Stimulated activated naive B cell treated with anti-CD40 and anti-IgM and Interleukin-4, amounts not matched to agents 10 μg/mL and 1 μg/mL and 100 μg/mL, for 72 hours (primary cell): ENCODE data around the gene CARS2.
"Not testable (repeated sequence)": the region's sequence is repeated elsewhere in the genome, so short reads cannot be mapped to it uniquely, and the experiment has no call there.

Experiments used
- ATAC-seq, 2 donors: fragments of 150-1000 bp; cut with Tn5 transposase; replicated peaks; 2 replicates each; pipeline ENCODE4 v1.10.0; 2021; ENCODE audit warnings: moderate library complexity in 1 of 2
- DNase-seq: peaks from one replicate; pipeline ENCODE4 v3.0.0; 2021
- H3K27ac Mint-ChIP-seq: one replicate; pipeline ENCODE4 v1.8.0; 2022; ENCODE audit warnings: mild to moderate bottlenecking, mixed read lengths
- H3K27me3 Mint-ChIP-seq, 2 donors: one replicate each; pipeline ENCODE4 v1.8.0; 2022; ENCODE audit warnings: mixed read lengths in 2 of 2
- H3K36me3 Mint-ChIP-seq, 2 donors: one replicate each; pipeline ENCODE4 v1.8.0; 2022; ENCODE audit warnings: mixed read lengths in 2 of 2, mild to moderate bottlenecking in 1 of 2
- H3K4me1 Mint-ChIP-seq, 2 donors: one replicate each; pipeline ENCODE4 v1.8.0; 2022; ENCODE audit warnings: mixed read lengths in 2 of 2, mild to moderate bottlenecking in 1 of 2
- H3K4me3 Mint-ChIP-seq, 2 donors: one replicate each; pipeline ENCODE4 v1.8.0; 2022; ENCODE audit warnings: mild to moderate bottlenecking in 2 of 2, mixed read lengths in 2 of 2, moderate library complexity in 1 of 2
- H3K9me3 Mint-ChIP-seq, 2 donors: one replicate each; pipeline ENCODE4 v1.8.0; 2022; ENCODE audit warnings: mixed read lengths in 2 of 2, mild to moderate bottlenecking in 1 of 2

CARS2 gene

GRCh38 chr13:110700641-110701040 lies 5.3 kb downstream of the CARS2 start:
- Mint-ChIP-seq H3K27ac (no peak overlapping the region), H3K4me3 (no peak overlapping the region), H3K4me1 (peaks cover 25 to 50% of the 10 kb centered on the region in 2 donors), H3K27me3 (no peaks in the 10 kb centered on the region), H3K36me3 (peaks cover 45 to 57% of the 10 kb centered on the region in 2 donors), H3K9me3 (no peaks in the 10 kb centered on the region)
- ATAC-seq (no peak), DNase-seq (no peak)

DNA sequence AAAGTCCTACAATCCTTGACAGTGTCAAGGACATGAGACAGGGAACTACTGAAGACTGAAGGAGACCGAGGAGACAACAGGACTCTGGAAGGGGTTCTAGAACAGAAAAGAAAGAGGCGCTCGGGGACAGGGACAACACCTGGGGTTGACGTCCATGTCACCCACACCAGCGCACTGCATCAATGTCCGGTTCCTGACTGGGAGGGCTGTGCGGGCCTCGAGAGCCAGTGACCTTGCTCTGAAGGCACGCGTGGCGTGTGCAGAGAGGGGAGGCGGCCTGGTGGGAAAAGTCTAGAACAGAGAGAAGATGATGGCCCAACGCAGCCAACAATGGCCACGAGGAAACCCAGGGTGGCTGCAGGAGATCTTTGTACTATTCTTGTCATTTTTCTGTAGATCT lies 5.7 kb downstream of the CARS2 start:
- Mint-ChIP-seq H3K27me3 (no peaks in the 10 kb centered on the region), H3K27ac (no peak overlapping the region), H3K4me3 (no peak overlapping the region), H3K9me3 (no peaks in the 10 kb centered on the region), H3K4me1 (peaks cover 25 to 50% of the 10 kb centered on the region in 2 donors), H3K36me3 (peaks cover 45 to 57% of the 10 kb centered on the region in 2 donors)
- ATAC-seq (no peak), DNase-seq (no peak)

DNA sequence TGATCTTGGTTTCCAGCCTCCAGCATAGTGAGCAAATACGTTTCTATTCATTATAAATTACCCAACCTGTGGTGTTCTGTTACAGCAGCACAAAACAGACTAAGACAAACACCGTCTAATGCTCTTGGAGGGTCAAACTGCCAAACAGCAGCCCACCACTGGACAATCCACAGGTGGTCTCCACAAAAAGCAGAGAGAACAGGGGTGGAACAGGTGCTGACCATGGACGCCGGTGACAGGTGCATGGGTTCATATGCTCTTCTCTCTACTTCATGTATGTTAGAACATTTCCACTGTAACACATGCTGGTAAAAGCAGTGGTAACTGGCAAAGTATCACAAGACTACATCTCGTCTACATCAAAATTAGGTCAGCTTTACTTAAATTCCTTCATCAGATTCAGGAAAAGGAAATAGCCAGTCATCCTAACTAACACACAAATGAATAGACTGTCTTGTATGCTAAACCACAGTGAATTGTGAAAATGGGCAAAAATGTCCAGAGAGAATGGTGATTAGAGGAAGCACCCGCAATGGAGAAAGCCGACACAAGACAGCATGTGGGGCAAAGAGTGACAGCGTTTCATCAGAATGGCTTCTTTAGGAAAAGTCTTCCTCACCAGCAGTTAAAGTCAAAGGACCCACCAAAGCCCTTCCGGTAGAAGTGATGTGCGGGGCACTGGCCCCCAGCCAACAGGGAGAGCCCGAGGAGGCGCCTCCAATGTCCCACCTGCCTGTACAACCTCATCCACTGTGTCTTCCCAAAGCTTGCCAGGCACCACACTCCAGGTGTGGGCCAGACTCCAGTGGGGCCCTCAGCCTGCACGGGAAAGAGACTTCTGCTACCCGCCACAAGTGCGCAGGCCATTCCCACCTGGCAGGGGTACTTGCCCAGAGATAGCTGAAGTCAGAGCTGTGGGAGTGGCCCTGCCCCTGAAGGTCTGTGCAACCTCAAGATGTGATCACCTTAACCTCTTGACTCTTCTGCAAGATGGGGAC lies 6.5 kb downstream of the CARS2 start:
- no peaks in the 10 kb centered on the region for H3K9me3 Mint-ChIP-seq
- no peak overlapping the region for H3K4me3 Mint-ChIP-seq
- H3K36me3 Mint-ChIP-seq, result peaks cover 45 to 57% of the 10 kb centered on the region in 2 donors
- no peaks in the 10 kb centered on the region for H3K27me3 Mint-ChIP-seq
- ATAC-seq (no peak), DNase-seq (no peak)
- peaks cover 25 to 50% of the 10 kb centered on the region in 2 donors for H3K4me1 Mint-ChIP-seq
- peak overlapping the region; percentile 31 for H3K27ac Mint-ChIP-seq

- H3K9me3 Mint-ChIP-seq, result no peaks in the 10 kb centered on the region
- no peak for DNase-seq
- H3K27ac Mint-ChIP-seq, result peak overlapping the region; percentile 59
- H3K4me1 Mint-ChIP-seq, result peaks cover 25 to 50% of the 10 kb centered on the region in 2 donors
- peak; percentile 45 to 74 for ATAC-seq
- H3K36me3 Mint-ChIP-seq, result peaks cover 43 to 56% of the 10 kb centered on the region in 2 donors
- H3K4me3 Mint-ChIP-seq, result no peak overlapping the region
- no peaks in the 10 kb centered on the region for H3K27me3 Mint-ChIP-seq
Observed at GRCh38 chr13:110698689-110699088, 7.2 kb downstream of the CARS2 start.

DNA sequence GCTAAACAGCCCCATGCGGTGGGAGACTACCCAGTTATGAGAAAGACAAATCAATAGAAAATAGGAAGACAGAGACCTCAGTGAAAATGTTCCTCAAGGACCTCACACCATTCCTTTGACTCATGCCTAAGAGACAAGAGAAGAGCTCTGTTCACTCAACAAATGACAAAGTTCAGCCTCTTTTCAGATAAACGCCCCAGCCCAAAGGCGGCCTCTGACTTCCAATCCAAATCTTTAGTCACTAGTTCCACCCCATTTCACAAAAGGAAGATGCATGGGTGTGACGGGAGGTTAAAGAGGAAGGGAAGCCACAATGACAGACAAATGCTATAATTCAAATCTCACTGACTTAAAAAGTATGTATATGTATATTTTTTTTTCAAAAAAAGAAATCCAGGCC lies 8.1 kb downstream of the CARS2 start:
- Mint-ChIP-seq H3K27me3 (no peaks in the 10 kb centered on the region), H3K36me3 (peaks cover 41 to 55% of the 10 kb centered on the region in 2 donors)

DNA sequence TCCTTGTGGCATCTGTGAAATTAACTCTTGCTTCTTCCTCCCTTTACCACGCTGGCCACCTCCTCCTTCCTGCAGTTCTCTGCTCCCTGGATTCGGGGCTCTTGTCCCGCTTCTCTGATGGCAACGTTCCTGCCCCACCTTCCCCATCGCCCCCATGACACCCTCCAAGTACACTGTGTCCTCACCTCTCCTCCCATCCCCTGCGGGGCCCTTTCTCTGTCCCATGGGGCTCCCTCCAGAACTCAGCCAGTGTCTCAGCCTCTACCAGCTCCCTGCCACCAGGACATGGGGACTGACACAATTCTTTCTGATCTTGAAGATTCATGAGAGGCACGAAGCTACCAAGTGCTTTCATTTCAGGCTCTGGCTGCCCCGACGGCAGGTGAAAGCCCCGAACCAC lies 9.1 kb downstream of the CARS2 start:
- no peak overlapping the region for H3K4me3 Mint-ChIP-seq
- H3K4me1 Mint-ChIP-seq, result peaks cover 16 to 35% of the 10 kb centered on the region in 2 donors
- no peaks in the 10 kb centered on the region for H3K9me3 Mint-ChIP-seq
- no peak for ATAC-seq
- H3K27ac Mint-ChIP-seq, result no peak overlapping the region
- no peaks in the 10 kb centered on the region for H3K27me3 Mint-ChIP-seq
- DNase-seq, result no peak
- peaks cover 38 to 46% of the 10 kb centered on the region in 2 donors for H3K36me3 Mint-ChIP-seq

More for the DNA sequence above, 8.1 kb downstream of the CARS2 start:
- no peak overlapping the region for H3K4me3 Mint-ChIP-seq
- H3K4me1 Mint-ChIP-seq, result peaks cover 21 to 46% of the 10 kb centered on the region in 2 donors
- ATAC-seq (no peak), DNase-seq (no peak)
- no peak overlapping the region for H3K27ac Mint-ChIP-seq
- H3K9me3 Mint-ChIP-seq, result no peaks in the 10 kb centered on the region

DNA sequence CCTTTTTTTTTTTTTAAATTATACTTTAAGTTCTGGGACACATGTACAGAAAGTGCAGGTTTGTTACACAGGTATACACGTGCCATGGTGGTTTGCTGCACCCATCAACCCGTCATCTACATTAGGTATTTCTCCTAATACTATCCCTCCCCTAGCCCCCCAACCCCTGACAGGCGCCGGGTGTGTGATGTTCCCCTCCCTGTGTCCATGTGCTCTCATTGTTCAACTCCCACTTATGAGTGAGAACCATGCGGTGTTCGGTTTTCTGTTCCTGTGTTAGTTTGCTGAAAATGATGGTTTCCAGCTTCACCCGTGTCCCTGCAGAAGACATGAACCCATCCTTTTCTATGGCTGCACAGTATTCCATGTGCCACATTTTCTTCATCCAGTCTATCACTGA lies 10.1 kb downstream of the CARS2 start:
- not testable (repeated sequence) for DNase-seq, H3K9me3 Mint-ChIP-seq, ATAC-seq, H3K4me3 Mint-ChIP-seq, H3K27me3 Mint-ChIP-seq
- H3K4me1 Mint-ChIP-seq, result peaks cover 13 to 42% of the 10 kb centered on the region in 2 donors
- H3K27ac Mint-ChIP-seq, result peak overlapping the region; percentile 2
- H3K36me3 Mint-ChIP-seq, result peaks cover 40 to 48% of the 10 kb centered on the region in 2 donors

GRCh38 chr13:110690516-110690915 lies 15.4 kb downstream of the CARS2 start:
- Mint-ChIP-seq H3K4me3 (no peak overlapping the region), H3K9me3 (no peaks in the 10 kb centered on the region), H3K4me1 (peaks cover 0 to 18% of the 10 kb centered on the region in 2 donors), H3K27ac (no peak overlapping the region), H3K27me3 (no peaks in the 10 kb centered on the region), H3K36me3 (peaks cover 26 to 35% of the 10 kb centered on the region in 2 donors)
- DNase-seq, result no peak
- no peak for ATAC-seq

- no peak for ATAC-seq
- peaks cover 29 to 40% of the 10 kb centered on the region in 2 donors for H3K36me3 Mint-ChIP-seq
Observed at GRCh38 chr13:110689711-110690110, 16.2 kb downstream of the CARS2 start.

GRCh38 chr13:110689041-110689440 lies 16.9 kb downstream of the CARS2 start:
- H3K27ac Mint-ChIP-seq, result no peak overlapping the region

More at GRCh38 chr13:110689711-110690110, 16.2 kb downstream of the CARS2 start:
- Mint-ChIP-seq H3K9me3 (no peaks in the 10 kb centered on the region), H3K4me1 (peaks cover 0 to 18% of the 10 kb centered on the region in 2 donors), H3K27me3 (no peaks in the 10 kb centered on the region), H3K27ac (no peak overlapping the region), H3K4me3 (no peak overlapping the region)
- DNase-seq, result no peak

DNA sequence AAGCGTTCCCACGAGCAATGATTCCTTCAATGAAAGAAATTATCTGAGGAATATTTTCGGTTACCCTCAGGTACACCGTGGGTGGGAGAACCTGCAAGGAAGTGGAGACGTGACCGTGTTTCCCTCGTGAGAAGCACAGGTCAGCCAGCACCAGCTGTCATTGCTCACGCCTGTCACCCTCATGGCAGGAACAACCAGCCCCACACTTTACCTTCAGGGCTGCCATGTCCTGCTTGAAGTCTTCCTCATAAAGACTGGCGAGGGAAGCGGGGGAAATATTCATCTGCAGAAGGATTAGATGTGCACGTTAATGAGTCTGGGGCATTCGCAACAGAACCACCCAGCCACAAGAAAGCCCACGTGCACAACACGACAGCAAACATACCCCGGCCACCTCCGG lies 18.2 kb downstream of the CARS2 start:
- no peaks in the 10 kb centered on the region for H3K27me3 Mint-ChIP-seq
- peaks cover 29 to 41% of the 10 kb centered on the region in 2 donors for H3K36me3 Mint-ChIP-seq
- H3K4me3 Mint-ChIP-seq, result no peak overlapping the region
- H3K27ac Mint-ChIP-seq, result no peak overlapping the region
- H3K9me3 Mint-ChIP-seq, result no peaks in the 10 kb centered on the region
- ATAC-seq (no peak), DNase-seq (no peak)
- H3K4me1 Mint-ChIP-seq, result peaks cover 0 to 18% of the 10 kb centered on the region in 2 donors

More at GRCh38 chr13:110689041-110689440, 16.9 kb downstream of the CARS2 start:
- Mint-ChIP-seq H3K36me3 (peaks cover 29 to 40% of the 10 kb centered on the region in 2 donors), H3K27me3 (no peaks in the 10 kb centered on the region), H3K9me3 (no peaks in the 10 kb centered on the region), H3K4me3 (no peak overlapping the region), H3K4me1 (peaks cover 0 to 18% of the 10 kb centered on the region in 2 donors)
- ATAC-seq, result no peak
- DNase-seq, result no peak

DNA sequence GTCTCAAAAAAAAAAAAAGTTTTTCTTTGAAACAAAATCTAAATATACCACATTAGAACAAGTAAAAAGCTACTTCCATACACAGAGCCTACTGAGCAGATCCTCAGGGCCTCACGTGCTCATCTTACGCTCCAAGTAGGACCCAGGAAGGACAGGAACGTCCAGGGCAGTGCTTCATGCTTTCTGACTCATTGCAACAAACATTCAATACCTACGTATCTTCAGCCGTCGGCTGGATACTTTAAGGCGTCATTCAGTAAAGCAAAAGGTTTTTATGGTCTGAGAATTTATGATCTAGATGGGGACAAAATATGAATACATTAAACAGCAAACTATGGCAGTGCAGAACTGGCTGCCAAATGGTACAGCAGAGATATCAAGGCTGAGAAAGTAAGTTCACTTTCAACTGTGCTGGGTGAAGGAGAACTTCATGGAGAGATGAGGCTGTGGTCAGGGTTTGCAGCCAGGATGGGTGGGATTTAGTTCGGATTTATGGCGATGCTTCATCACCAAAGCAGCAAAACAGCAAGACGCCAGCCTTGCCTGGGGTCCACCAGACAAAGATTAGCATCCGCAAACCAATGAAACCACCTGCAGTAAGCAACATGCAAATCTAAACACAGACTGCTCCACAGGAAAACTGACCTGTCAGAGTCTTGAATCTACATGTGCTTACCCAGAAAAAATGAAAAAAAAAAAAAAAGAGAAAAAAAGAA lies 20.5 kb downstream of the CARS2 start:
- ATAC-seq (no peak), DNase-seq (no peak)
- H3K27ac Mint-ChIP-seq, result no peak overlapping the region
- H3K9me3 Mint-ChIP-seq, result no peaks in the 10 kb centered on the region
- no peak overlapping the region for H3K4me3 Mint-ChIP-seq
- peaks cover 5 to 12% of the 10 kb centered on the region in 2 donors for H3K4me1 Mint-ChIP-seq
- H3K36me3 Mint-ChIP-seq, result peaks cover 31 to 48% of the 10 kb centered on the region in 2 donors
- H3K27me3 Mint-ChIP-seq, result no peaks in the 10 kb centered on the region

- Mint-ChIP-seq H3K27ac (no peak overlapping the region), H3K4me3 (no peak overlapping the region), H3K4me1 (peaks cover 8 to 12% of the 10 kb centered on the region in 2 donors), H3K9me3 (no peaks in the 10 kb centered on the region), H3K36me3 (peaks cover 31 to 51% of the 10 kb centered on the region in 2 donors), H3K27me3 (no peaks in the 10 kb centered on the region)
- DNase-seq (no peak), ATAC-seq (no peak)
Observed at GRCh38 chr13:110684388-110685056, 21.4 kb downstream of the CARS2 start.

DNA sequence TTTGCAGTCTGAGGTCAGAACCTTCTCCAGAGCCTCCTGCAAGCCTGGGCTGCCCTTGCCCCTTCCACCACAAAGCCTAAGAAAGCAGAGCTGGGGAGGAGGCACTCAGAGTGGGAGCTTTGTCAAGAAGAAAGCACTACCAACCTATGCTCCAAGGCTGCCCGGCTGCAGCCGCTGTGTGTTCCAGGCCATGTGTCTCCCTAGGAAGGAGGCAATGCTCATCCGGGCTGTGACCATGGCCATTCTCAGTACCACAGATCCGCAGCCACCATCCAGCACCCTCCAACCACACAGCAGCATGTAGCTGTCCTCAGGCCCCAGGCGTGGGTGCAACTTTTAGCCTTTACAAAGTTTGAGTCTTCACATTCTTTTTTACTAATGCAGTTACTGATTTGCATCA lies 22.0 kb downstream of the CARS2 start:
- no peaks in the 10 kb centered on the region for H3K27me3 Mint-ChIP-seq
- peaks cover 8 to 14% of the 10 kb centered on the region in 2 donors for H3K4me1 Mint-ChIP-seq
- H3K9me3 Mint-ChIP-seq, result no peaks in the 10 kb centered on the region
- DNase-seq (no peak), ATAC-seq (no peak)
- H3K4me3 Mint-ChIP-seq, result no peak overlapping the region
- no peak overlapping the region for H3K27ac Mint-ChIP-seq
- H3K36me3 Mint-ChIP-seq, result peaks cover 36 to 56% of the 10 kb centered on the region in 2 donors
